Measurements from ENCODE around the gene LAMA1. TPM values are rescaled to one million over a fixed set of nuclear protein-coding genes. Genes with fewer than 3 reads are reported as not detected.

Gene LAMA1
- total RNA-seq, 1 donor from 2014 or later: not detected

DNA sequence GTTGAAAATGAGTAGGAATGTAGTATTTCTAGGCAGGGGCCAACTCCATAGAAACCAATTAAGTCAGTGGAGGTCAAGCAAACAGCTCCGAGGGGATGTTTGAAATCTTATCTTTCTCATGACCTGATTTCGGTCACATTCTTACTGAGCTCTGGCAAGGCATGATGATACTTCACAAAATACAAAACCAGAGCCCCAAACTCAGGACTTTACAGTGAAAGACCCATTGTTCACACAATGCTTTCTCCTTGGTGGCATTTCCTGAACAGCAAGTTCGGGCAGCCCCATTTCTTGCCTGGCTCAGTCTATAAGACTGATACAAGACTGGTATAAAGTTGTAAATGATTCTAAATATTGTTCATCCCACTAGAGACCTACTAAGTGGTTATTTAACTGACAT, 53.3 kb downstream of the LAMA1 start:
- no peak for DNase-seq
- peaks cover 78% of the 10 kb centered on the region for H3K27me3 ChIP-seq (ENCODE audit: low read depth)
- no peak overlapping the region for H3K4me3 ChIP-seq
- no peaks in the 10 kb centered on the region for H3K36me3 ChIP-seq
- H3K4me1 ChIP-seq: no peaks in the 10 kb centered on the region
- intact Hi-C loops (cut with micrococcal nuclease): no loop called here
- H3K27ac ChIP-seq (replicated peaks): no peak overlapping the region
- no peaks in the 10 kb centered on the region for H3K9me3 ChIP-seq (replicated peaks)
- TF ChIP-seq, protein P1, sequence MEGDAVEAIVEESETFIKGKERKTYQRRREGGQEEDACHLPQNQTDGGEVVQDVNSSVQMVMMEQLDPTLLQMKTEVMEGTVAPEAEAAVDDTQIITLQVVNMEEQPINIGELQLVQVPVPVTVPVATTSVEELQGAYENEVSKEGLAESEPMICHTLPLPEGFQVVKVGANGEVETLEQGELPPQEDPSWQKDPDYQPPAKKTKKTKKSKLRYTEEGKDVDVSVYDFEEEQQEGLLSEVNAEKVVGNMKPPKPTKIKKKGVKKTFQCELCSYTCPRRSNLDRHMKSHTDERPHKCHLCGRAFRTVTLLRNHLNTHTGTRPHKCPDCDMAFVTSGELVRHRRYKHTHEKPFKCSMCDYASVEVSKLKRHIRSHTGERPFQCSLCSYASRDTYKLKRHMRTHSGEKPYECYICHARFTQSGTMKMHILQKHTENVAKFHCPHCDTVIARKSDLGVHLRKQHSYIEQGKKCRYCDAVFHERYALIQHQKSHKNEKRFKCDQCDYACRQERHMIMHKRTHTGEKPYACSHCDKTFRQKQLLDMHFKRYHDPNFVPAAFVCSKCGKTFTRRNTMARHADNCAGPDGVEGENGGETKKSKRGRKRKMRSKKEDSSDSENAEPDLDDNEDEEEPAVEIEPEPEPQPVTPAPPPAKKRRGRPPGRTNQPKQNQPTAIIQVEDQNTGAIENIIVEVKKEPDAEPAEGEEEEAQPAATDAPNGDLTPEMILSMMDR (IDR thresholded peaks at IDR 0.05; ENCODE audit: borderline replicate concordance): no peak

DNA sequence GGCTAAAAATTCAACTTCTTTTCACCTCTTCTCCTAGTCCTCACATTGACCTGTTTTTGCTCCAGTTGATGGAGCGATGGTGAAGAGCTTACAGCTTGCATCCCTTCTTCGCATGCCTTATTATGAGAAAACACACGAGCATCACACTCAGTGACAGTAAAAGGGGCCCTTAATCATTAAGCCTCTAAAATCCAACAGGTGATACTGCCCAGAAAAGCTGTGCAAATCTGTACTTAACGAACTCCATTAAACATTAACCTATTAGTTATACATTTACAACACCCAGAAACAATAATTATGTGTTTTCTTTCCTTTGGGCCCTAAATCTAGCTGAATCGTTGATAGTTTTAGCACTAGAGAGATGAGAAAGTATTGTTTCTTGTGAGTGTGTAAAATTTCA, 54.8 kb downstream of the LAMA1 start:
- intact Hi-C loops (cut with micrococcal nuclease): no loop called here
- H3K27me3 ChIP-seq (ENCODE audit: low read depth): peaks cover 90% of the 10 kb centered on the region
- H3K36me3 ChIP-seq: no peaks in the 10 kb centered on the region

DNA sequence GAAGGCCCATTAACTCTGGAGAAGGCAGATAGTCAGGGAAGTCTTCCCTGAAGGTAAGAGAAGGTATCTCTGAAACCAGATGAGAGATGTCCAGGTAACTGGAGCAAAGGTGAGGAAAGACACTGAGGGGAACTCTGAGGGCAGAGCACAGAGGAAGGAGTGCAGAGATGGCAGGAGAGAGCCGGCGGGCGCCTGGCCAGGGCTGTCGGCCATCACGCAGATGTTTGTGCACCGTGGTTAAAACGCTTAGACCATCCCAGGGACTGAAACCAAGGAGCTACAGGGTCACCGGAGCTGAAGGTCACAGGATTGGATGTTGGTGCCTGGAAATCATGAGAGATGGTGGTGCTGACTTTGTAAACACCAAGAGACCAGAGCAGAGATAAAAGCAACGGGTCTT, 55.4 kb downstream of the LAMA1 start:
- intact Hi-C loops (cut with micrococcal nuclease): no loop called here
- H3K9me3 ChIP-seq (replicated peaks): no peaks in the 10 kb centered on the region
- no peaks in the 10 kb centered on the region for H3K36me3 ChIP-seq
- peaks cover 89% of the 10 kb centered on the region for H3K27me3 ChIP-seq (ENCODE audit: low read depth)
- DNase-seq: no peak
- H3K27ac ChIP-seq (replicated peaks): no peak overlapping the region
- H3K4me1 ChIP-seq: no peaks in the 10 kb centered on the region
- H3K4me3 ChIP-seq: no peak overlapping the region
- TF ChIP-seq, protein P1 (IDR thresholded peaks at IDR 0.05; ENCODE audit: borderline replicate concordance): no peak

More for the DNA sequence above, 54.8 kb downstream of the LAMA1 start:
- H3K9me3 ChIP-seq (replicated peaks): no peaks in the 10 kb centered on the region
- no peak overlapping the region for H3K4me3 ChIP-seq
- no peaks in the 10 kb centered on the region for H3K4me1 ChIP-seq
- no peak overlapping the region for H3K27ac ChIP-seq (replicated peaks)
- TF ChIP-seq, protein P1 (IDR thresholded peaks at IDR 0.05; ENCODE audit: borderline replicate concordance): no peak
- no peak for DNase-seq

DNA sequence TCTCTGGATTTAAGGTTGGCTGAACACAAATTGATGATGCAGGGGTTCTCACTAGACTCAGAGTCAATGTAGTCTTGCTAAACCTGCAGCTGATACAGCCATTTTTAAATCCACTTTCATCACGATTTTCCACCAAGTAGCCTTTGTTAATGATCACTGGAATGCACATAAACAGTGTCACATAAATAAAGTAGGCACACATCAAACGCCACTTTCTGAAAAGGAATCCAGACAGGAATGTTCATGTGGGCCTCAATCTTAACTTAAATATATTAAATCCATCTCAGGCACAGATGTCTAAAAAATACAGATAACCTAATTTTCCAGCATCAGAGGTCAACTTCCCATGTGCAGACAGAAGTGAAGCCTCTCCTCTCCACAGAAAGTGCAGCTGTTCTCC, 58.3 kb downstream of the LAMA1 start:
- Histone ChIP-seq H3K27ac (replicated peaks) (no peak overlapping the region), H3K9me3 (replicated peaks) (no peaks in the 10 kb centered on the region), H3K36me3 (no peaks in the 10 kb centered on the region), H3K4me1 (no peaks in the 10 kb centered on the region), H3K4me3 (no peak overlapping the region), H3K27me3 (ENCODE audit: low read depth) (peaks cover 78% of the 10 kb centered on the region)
- TF ChIP-seq, protein P1 (IDR thresholded peaks at IDR 0.05; ENCODE audit: borderline replicate concordance): no peak
- intact Hi-C loops (cut with micrococcal nuclease): no loop called here
- DNase-seq: no peak

DNA sequence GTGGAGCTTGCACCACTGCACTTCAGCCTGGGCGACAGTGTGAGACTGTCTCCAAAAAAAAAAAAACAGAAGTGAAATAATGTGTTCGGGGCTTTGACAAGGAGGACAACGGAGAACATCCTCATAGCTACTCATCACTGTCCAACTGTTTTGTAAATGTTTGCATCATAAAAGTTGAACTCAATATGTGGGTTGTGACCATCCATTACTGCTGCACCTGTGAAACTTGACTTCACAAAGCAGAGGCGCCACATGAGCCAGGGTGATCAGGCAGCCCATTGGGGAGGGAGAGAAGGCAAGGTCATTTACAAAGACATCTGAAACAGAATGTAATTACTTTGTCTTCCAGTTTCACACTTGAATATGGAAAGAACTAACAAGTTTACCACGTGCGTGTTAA, 61.6 kb downstream of the LAMA1 start:
- Histone ChIP-seq H3K4me3 (no peak overlapping the region), H3K36me3 (no peaks in the 10 kb centered on the region), H3K4me1 (no peaks in the 10 kb centered on the region), H3K27ac (replicated peaks) (no peak overlapping the region), H3K27me3 (ENCODE audit: low read depth) (peaks cover 47% of the 10 kb centered on the region), H3K9me3 (replicated peaks) (no peaks in the 10 kb centered on the region)
- TF ChIP-seq, protein P1 (IDR thresholded peaks at IDR 0.05; ENCODE audit: borderline replicate concordance): no peak
- no peak for DNase-seq
- intact Hi-C loops (cut with micrococcal nuclease): no loop called here

DNA sequence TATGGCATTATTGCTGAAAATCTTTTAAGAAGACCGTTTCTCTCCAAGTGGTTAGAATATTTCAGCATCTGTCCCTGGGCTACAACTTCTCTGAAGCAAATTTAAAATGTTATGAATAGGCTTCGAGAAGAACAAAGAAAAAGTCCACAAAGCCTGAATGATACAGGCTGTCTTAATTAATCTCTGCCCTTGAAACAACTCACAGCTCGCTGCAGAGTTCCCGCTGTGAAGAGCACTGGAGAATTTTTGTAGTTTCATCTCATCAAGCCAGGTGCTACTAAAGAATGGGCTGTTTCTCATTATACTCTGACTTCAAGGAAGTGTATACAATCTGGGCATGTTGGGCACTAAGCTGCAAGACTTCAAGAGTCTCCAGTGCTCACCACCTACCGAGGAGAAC, 67.6 kb downstream of the LAMA1 start:
- Histone ChIP-seq H3K4me3 (no peak overlapping the region), H3K27me3 (ENCODE audit: low read depth) (peaks cover 8% of the 10 kb centered on the region), H3K36me3 (no peaks in the 10 kb centered on the region), H3K27ac (replicated peaks) (no peak overlapping the region), H3K9me3 (replicated peaks) (no peaks in the 10 kb centered on the region), H3K4me1 (no peaks in the 10 kb centered on the region)
- no peak for DNase-seq
- TF ChIP-seq, protein P1 (IDR thresholded peaks at IDR 0.05; ENCODE audit: borderline replicate concordance): no peak
- intact Hi-C loops (cut with micrococcal nuclease): no loop called here
